ENCODE data around the gene HOXB7. TPM values are rescaled to one million over a fixed set of nuclear protein-coding genes. Genes with fewer than 3 reads are reported as not detected.

HOXB7 gene
- total and polyA plus RNA-seq, 2 experiments from 2014 or later, result 11.1 to 18.9 TPM

DNA sequence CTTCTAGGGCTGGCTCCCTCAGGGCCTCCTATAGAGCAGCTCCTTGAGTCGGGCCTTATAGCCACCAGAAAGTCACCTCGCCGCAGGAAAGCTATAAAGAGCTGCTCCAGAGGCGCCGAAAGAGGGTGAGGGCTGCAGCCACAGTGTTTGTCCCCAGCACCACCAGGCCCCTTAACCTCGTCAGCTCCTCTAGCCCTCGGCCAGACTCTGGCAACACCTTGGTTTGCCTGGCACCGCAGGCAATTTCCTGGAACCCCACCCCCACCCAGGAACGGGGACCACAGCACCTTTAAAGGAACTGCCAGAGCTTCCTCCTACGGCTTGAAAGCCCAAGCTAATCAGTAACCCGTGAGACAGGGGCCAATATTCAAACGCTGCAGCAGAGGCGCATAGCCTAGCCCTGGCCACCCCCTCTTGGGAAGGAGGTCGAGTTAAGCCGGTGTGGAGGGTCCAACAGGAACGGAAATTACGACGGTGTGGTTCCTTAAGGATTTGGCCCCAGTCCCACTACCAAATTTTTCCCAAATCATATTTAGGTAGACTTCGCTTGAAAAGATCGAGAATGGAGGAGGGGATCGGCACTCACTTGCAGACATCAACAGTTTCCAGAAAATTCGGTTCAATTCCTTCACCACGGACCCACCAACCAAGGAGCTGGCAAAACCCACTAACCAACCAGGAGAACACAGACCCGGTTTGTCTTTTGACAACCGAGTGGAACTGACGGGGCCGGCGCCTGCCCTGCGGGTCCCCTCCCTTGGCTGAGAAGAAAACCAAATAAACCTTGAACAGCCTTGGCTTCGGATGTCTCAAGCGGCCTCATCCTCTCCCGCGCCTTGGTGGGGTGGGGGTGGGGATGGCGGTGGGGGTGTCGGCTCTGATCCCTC is 9.0 kb downstream of the HOXB7 start:
- H3F3A ChIP-seq (ENCODE audit: insufficient read depth), result 0 out of 2 replicates have a peak, but pooled peaks cover 8% of the 10 kb centered on the region
- H3K4me1 ChIP-seq (ENCODE audit: insufficient read depth), result 0 out of 2 replicates have a peak, but pooled peaks cover 3% of the 10 kb centered on the region
- in situ Hi-C loops (cut with MboI), result no loop called here
- H2AFZ ChIP-seq, result peak overlapping the region; percentile 87
- no peaks in the 10 kb centered on the region for H3K9me3 ChIP-seq (ENCODE audit: low read depth)
- TF ChIP-seq EZH2phosphoT487 (IDR thresholded peaks at IDR 0.05; ENCODE audit: insufficient read depth, low read depth) (no peak), EZH2 (IDR thresholded peaks at IDR 0.05; ENCODE audit: insufficient read depth, poor library complexity, severe bottlenecking) (no peak)
- H3K79me2 ChIP-seq (ENCODE audit: insufficient read depth), result peaks cover 59% of the 10 kb centered on the region
- 0 out of 2 replicates have a peak, but pooled peaks cover 2% of the 10 kb centered on the region for H3K27me3 ChIP-seq (replicated peaks; ENCODE audit: insufficient read depth)
- H3K36me3 ChIP-seq (ENCODE audit: low read depth), result no peaks in the 10 kb centered on the region
- H4K20me1 ChIP-seq (ENCODE audit: insufficient read depth), result no peaks in the 10 kb centered on the region
- DNase-seq, result no peak
- peak overlapping the region; percentile 77 for H3K4me3 ChIP-seq
- H3K9me2 ChIP-seq (ENCODE audit: insufficient read depth), result no peaks in the 10 kb centered on the region
- H3K4me2 ChIP-seq (ENCODE audit: unreplicated experiment), result peak overlapping the region; percentile 93
- H3K9ac ChIP-seq, result peak overlapping the region; percentile 70; the same call in 1 of the 2 replicates
- H3K27ac ChIP-seq, result no peak overlapping the region
- 32 to 35% methylated on average over 33 to 35 of the region's 35 CpGs for WGBS, 2 experiments (ENCODE audit: low coverage in 1 of 2, low lambda C conversion rate in 2 of 2, missing lambda C conversion rate in 2 of 2)

DNA sequence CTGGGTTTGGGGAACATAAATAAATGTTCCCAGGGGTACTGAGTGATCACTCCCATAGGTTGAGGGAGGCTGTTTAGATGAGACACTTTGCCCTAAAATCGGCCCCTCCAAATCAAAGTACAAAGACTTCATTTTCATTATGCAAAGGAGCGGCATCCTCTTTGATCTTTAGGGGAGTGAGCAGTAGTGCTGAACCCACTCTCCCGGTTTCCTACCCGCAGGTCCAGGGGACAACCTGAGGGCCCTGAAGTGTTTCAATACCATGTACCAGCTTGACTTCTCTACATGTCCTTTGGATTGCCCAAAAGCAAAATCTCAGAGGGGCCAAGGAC is 9.6 kb downstream of the HOXB7 start:
- no peak for DNase-seq
- no peak overlapping the region for H3K27ac ChIP-seq
- H4K20me1 ChIP-seq (ENCODE audit: insufficient read depth), result no peaks in the 10 kb centered on the region
- no peak overlapping the region for H3K9ac ChIP-seq
- 0 out of 2 replicates have a peak, but pooled peaks cover 3% of the 10 kb centered on the region for H3K4me1 ChIP-seq (ENCODE audit: insufficient read depth)
- H3K9me2 ChIP-seq (ENCODE audit: insufficient read depth), result no peaks in the 10 kb centered on the region
- in situ Hi-C loops (cut with MboI), result no loop called here
- H3F3A ChIP-seq (ENCODE audit: insufficient read depth), result 0 out of 2 replicates have a peak, but pooled peaks cover 8% of the 10 kb centered on the region
- H3K36me3 ChIP-seq (ENCODE audit: low read depth), result no peaks in the 10 kb centered on the region
- no peak overlapping the region for H2AFZ ChIP-seq
- no peaks in the 10 kb centered on the region for H3K9me3 ChIP-seq (ENCODE audit: low read depth)
- H3K27me3 ChIP-seq (replicated peaks; ENCODE audit: insufficient read depth), result 0 out of 2 replicates have a peak, but pooled peaks cover 2% of the 10 kb centered on the region
- no peak overlapping the region for H3K4me2 ChIP-seq (ENCODE audit: unreplicated experiment)
- no peak overlapping the region for H3K4me3 ChIP-seq
- TF ChIP-seq EZH2phosphoT487 (IDR thresholded peaks at IDR 0.05; ENCODE audit: insufficient read depth, low read depth) (no peak), EZH2 (IDR thresholded peaks at IDR 0.05; ENCODE audit: insufficient read depth, poor library complexity, severe bottlenecking) (no peak)
- peaks cover 64% of the 10 kb centered on the region for H3K79me2 ChIP-seq (ENCODE audit: insufficient read depth)
- WGBS, 2 experiments (ENCODE audit: low coverage in 1 of 2, low lambda C conversion rate in 2 of 2, missing lambda C conversion rate in 2 of 2), result 91 to 92% methylated on average over 4 of the region's 4 CpGs

DNA sequence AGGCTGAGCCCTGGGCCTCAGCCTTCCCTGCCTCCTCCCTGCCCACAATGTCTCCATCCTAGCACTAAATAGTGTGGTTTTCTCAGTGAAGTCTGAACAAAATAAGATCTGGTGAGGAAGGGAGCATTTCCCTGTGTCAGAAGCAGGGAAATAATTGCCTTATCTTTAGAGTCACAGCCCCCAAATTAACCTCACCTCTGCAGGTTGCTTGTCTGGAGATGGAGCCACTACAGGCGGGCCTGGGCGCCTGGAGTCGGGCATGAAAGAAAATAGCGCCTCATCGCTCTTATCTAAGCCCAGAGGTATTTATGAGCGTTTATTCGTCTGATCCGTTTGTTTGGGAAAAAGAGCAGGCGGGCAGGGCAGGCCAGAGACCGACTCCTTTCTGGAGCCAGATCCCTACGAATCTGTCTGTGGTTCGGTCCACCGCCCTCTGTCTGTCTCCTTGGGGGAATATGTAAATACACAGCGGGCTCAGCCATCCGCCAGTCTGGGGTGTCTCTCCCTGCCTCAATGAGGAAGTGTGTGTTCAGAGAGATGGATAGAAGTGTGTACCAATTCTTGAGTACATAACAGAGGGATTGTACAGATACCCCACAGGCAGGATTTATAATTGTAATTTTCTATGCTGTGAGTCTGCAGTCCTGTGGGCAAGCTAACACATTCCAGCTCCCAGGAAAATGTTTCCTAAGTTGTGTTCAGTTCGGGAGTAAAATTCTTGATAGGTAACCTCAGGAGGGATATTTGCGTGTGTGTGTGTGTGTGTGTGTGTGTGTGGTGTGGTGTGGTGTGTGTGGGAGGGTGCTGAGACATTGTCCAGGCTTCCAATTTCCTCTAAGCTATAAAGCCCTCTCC is 10.3 kb downstream of the HOXB7 start:
- Histone ChIP-seq H2AFZ (no peak overlapping the region), H3K4me3 (no peak overlapping the region), H3K27me3 (replicated peaks; ENCODE audit: insufficient read depth) (0 out of 2 replicates have a peak, but pooled peaks cover 2% of the 10 kb centered on the region), H4K20me1 (ENCODE audit: insufficient read depth) (no peaks in the 10 kb centered on the region), H3K9ac (no peak overlapping the region), H3K27ac (no peak overlapping the region), H3K4me1 (ENCODE audit: insufficient read depth) (0 out of 2 replicates have a peak, but pooled peaks cover 3% of the 10 kb centered on the region), H3K9me3 (ENCODE audit: low read depth) (no peaks in the 10 kb centered on the region), H3K79me2 (ENCODE audit: insufficient read depth) (peaks cover 64% of the 10 kb centered on the region), H3F3A (ENCODE audit: insufficient read depth) (0 out of 2 replicates have a peak, but pooled peaks cover 8% of the 10 kb centered on the region), H3K4me2 (ENCODE audit: unreplicated experiment) (no peak overlapping the region), H3K36me3 (ENCODE audit: low read depth) (no peaks in the 10 kb centered on the region), H3K9me2 (ENCODE audit: insufficient read depth) (no peaks in the 10 kb centered on the region)
- in situ Hi-C loops (cut with MboI), result no loop called here
- TF ChIP-seq EZH2phosphoT487 (IDR thresholded peaks at IDR 0.05; ENCODE audit: insufficient read depth, low read depth) (no peak), EZH2 (IDR thresholded peaks at IDR 0.05; ENCODE audit: insufficient read depth, poor library complexity, severe bottlenecking) (no peak)
- no peak for DNase-seq
- WGBS, 2 experiments (ENCODE audit: low coverage in 1 of 2, low lambda C conversion rate in 2 of 2, missing lambda C conversion rate in 2 of 2), result 86 to 90% methylated on average over 17 of the region's 17 CpGs

GRCh38 chr17:48599354-48599753 is 11.5 kb downstream of the HOXB7 start:
- H3K4me3 ChIP-seq, result no peak overlapping the region
- H3K27me3 ChIP-seq (replicated peaks; ENCODE audit: insufficient read depth), result 0 out of 2 replicates have a peak, but pooled peaks cover 2% of the 10 kb centered on the region
- in situ Hi-C loops (cut with MboI), result no loop called here
- no peak overlapping the region for H3K9ac ChIP-seq
- no peaks in the 10 kb centered on the region for H3K9me2 ChIP-seq (ENCODE audit: insufficient read depth)
- DNase-seq, result no peak
- no peaks in the 10 kb centered on the region for H4K20me1 ChIP-seq (ENCODE audit: insufficient read depth)
- H3K36me3 ChIP-seq (ENCODE audit: low read depth), result no peaks in the 10 kb centered on the region
- no peaks in the 10 kb centered on the region for H3K9me3 ChIP-seq (ENCODE audit: low read depth)
- H2AFZ ChIP-seq, result no peak overlapping the region
- no peak overlapping the region for H3K27ac ChIP-seq
- H3K4me1 ChIP-seq (ENCODE audit: insufficient read depth), result 0 out of 2 replicates have a peak, but pooled peaks cover 3% of the 10 kb centered on the region
- 86 to 87% methylated on average over 5 of the region's 5 CpGs for WGBS, 2 experiments (ENCODE audit: low coverage in 1 of 2, low lambda C conversion rate in 2 of 2, missing lambda C conversion rate in 2 of 2)
- TF ChIP-seq EZH2 (IDR thresholded peaks at IDR 0.05; ENCODE audit: insufficient read depth, poor library complexity, severe bottlenecking) (no peak), EZH2phosphoT487 (IDR thresholded peaks at IDR 0.05; ENCODE audit: insufficient read depth, low read depth) (no peak)
- H3K79me2 ChIP-seq (ENCODE audit: insufficient read depth), result peaks cover 64% of the 10 kb centered on the region
- no peak overlapping the region for H3K4me2 ChIP-seq (ENCODE audit: unreplicated experiment)
- H3F3A ChIP-seq (ENCODE audit: insufficient read depth), result 0 out of 2 replicates have a peak, but pooled peaks cover 4% of the 10 kb centered on the region

Measured in GM23248 (cell line).